IMR-90 (cell line): ENCODE measurements around the gene PRDM2. TPM values are rescaled to one million over a fixed set of nuclear protein-coding genes. Genes with fewer than 3 reads are reported as not detected.

ENCODE experiments used
- ATAC-seq: fragments of 200-7000 bp; cut with Tn5 transposase; 2 replicates; pipeline ENCODE4 v1.9.1; 2020; ENCODE audit warnings: low read depth, mild to moderate bottlenecking, moderate library complexity
- BruUV-seq: library from RNA; stranded (reverse); fragments of 400-500 nt; replicated peaks from 2 replicates; lab custom pipeline; 2021; lab: Mats Ljungman, UMichigan
- CTCF ChIA-PET: fragments of 300-600 bp; formaldehyde crosslinking; extraction: SDS; loops from one replicate; lab custom pipeline; 2021; ENCODE audit warnings: antibody characterized with exemption; lab: Yijun Ruan, JAX
- POLR2A ChIA-PET: fragments of 300-600 bp; sonication (Branson Sonifier 250); formaldehyde crosslinking; loops from one replicate; lab custom pipeline; 2022; ENCODE audit warnings: antibody characterized with exemption; ENCODE audit not compliant: unreplicated experiment; lab: Charles Lee
- DNase-seq: peaks from one replicate; pipeline ENCODE4 v3.0.0; 2013
- H2AFZ ChIP-seq: replicated peaks from 2 replicates; pipeline ENCODE3; 2013; ENCODE audit warnings: low read length, mild to moderate bottlenecking; ENCODE audit not compliant: poor library complexity
- H2AK5ac ChIP-seq: 2 replicates; pipeline ENCODE4 v1.6.1; 2013; ENCODE audit warnings: low read depth, low read length, inconsistent platforms
- H2AK9ac ChIP-seq: replicated peaks from 2 replicates; pipeline ENCODE3; 2013; ENCODE audit warnings: mild to moderate bottlenecking, low read depth, low read length, moderate library complexity; ENCODE audit not compliant: poor library complexity
- H2BK120ac ChIP-seq: 2 replicates; pipeline ENCODE4 v1.6.1; 2013; ENCODE audit warnings: low read depth, low read length, inconsistent platforms
- H2BK15ac ChIP-seq: 3 replicates; pipeline ENCODE4 v1.6.1; 2013; ENCODE audit warnings: low read depth, low read length, inconsistent platforms
- H2BK20ac ChIP-seq: 2 replicates; pipeline ENCODE4 v1.6.1; 2013; ENCODE audit warnings: low read depth, mild to moderate bottlenecking, inconsistent platforms, low read length, moderate library complexity
- H2BK5ac ChIP-seq: 2 replicates; pipeline ENCODE4 v1.6.1; 2013; ENCODE audit warnings: mild to moderate bottlenecking, low read depth, low read length, inconsistent platforms; ENCODE audit not compliant: poor library complexity, severe bottlenecking
- H3K14ac ChIP-seq: replicated peaks from 2 replicates; pipeline ENCODE4 v1.6.1; 2013; ENCODE audit warnings: low read depth, low read length, inconsistent platforms
- H3K18ac ChIP-seq: 2 replicates; pipeline ENCODE4 v1.6.1; 2013; ENCODE audit warnings: low read depth, low read length, control low read depth
- H3K23ac ChIP-seq: 2 replicates; pipeline ENCODE4 v1.6.1; 2013; ENCODE audit warnings: low read depth, low read length, inconsistent platforms
- H3K27ac ChIP-seq: 2 replicates; pipeline ENCODE4 v1.5.1; 2013; ENCODE audit warnings: mild to moderate bottlenecking, control low read depth, low read length; ENCODE audit not compliant: insufficient read depth
- H3K27me3 ChIP-seq: 2 replicates; pipeline ENCODE4 v1.6.1; 2013; ENCODE audit warnings: low read length; ENCODE audit not compliant: control insufficient read depth, insufficient read depth
- H3K36me3 ChIP-seq: 2 replicates; pipeline ENCODE4 v1.6.1; 2013; ENCODE audit warnings: low read length, mixed read lengths; ENCODE audit not compliant: control insufficient read depth, insufficient read depth
- H3K4ac ChIP-seq: 2 replicates; pipeline ENCODE4 v1.6.1; 2013; ENCODE audit warnings: low read depth, low read length, inconsistent platforms
- H3K4me1 ChIP-seq: 2 replicates; pipeline ENCODE4 v1.6.1; 2013; ENCODE audit warnings: low read length, mixed read lengths; ENCODE audit not compliant: control insufficient read depth, insufficient read depth
- H3K4me2 ChIP-seq: 2 replicates; pipeline ENCODE4 v1.6.1; 2013; ENCODE audit warnings: low read depth, mild to moderate bottlenecking, control low read depth, low read length, moderate library complexity
- H3K4me3 ChIP-seq: 2 replicates; pipeline ENCODE4 v1.5.1; 2013; ENCODE audit warnings: low read depth, mild to moderate bottlenecking, control low read depth, low read length, moderate library complexity; ENCODE audit not compliant: insufficient read depth
- H3K56ac ChIP-seq: 2 replicates; pipeline ENCODE4 v1.6.1; 2013; ENCODE audit warnings: low read length, inconsistent platforms; ENCODE audit not compliant: insufficient read depth; ENCODE audit errors: extremely low read depth
- H3K79me1 ChIP-seq, 2 experiments: 2 replicates each; pipeline ENCODE4 v1.6.1; 2013; ENCODE audit warnings: low read length in 2 of 2, inconsistent platforms in 1 of 2, low read depth in 1 of 2
- H3K9ac ChIP-seq: 2 replicates; pipeline ENCODE4 v1.6.1; 2013; ENCODE audit warnings: low read depth, low read length, control low read depth
- H3K9me1 ChIP-seq: 2 replicates; pipeline ENCODE4 v1.6.1; 2013; ENCODE audit warnings: low read length, inconsistent platforms; ENCODE audit not compliant: insufficient read depth
- H3K9me3 ChIP-seq: 2 replicates; pipeline ENCODE4 v1.6.1; 2013; ENCODE audit warnings: low read length; ENCODE audit not compliant: control insufficient read depth, insufficient read depth
- H4K20me1 ChIP-seq: 2 replicates; pipeline ENCODE4 v1.6.1; 2013; ENCODE audit warnings: low read length, inconsistent platforms; ENCODE audit not compliant: insufficient read depth
- H4K5ac ChIP-seq: 2 replicates; pipeline ENCODE4 v1.6.1; 2013; ENCODE audit warnings: mild to moderate bottlenecking, low read depth, low read length, control low read depth
- H4K8ac ChIP-seq, 2 experiments: 2 replicates each; pipeline ENCODE4 v1.6.1; 2013; ENCODE audit warnings: low read depth in 2 of 2, low read length in 2 of 2, control low read depth in 1 of 2, inconsistent platforms in 1 of 2
- H4K91ac ChIP-seq: 2 replicates; pipeline ENCODE4 v1.6.1; 2013; ENCODE audit warnings: low read depth, low read length, inconsistent platforms; ENCODE audit not compliant: insufficient read depth
- BHLHE40 ChIP-seq: fragments of 150-350 bp; IDR thresholded peaks from 2 replicates; pipeline ENCODE4 v1.6.1; 2016; ENCODE audit warnings: mild to moderate bottlenecking, low read depth, low read length
- CEBPB ChIP-seq: IDR thresholded peaks from 2 replicates; pipeline ENCODE4 v1.6.1; 2012; ENCODE audit warnings: low read depth, low read length, improper control_type of control experiment
- CHD1 ChIP-seq: IDR thresholded peaks from 2 replicates; pipeline ENCODE4 v1.6.1; 2012; ENCODE audit warnings: low read depth, low read length, improper control_type of control experiment
- FOS ChIP-seq: fragments of 150-350 bp; IDR thresholded peaks from 2 replicates; pipeline ENCODE4 v1.6.1; 2016; ENCODE audit warnings: low read depth, low read length
- MAZ ChIP-seq: IDR thresholded peaks from 2 replicates; pipeline ENCODE4 v1.6.1; 2012; ENCODE audit warnings: low read depth, mild to moderate bottlenecking, low read length, improper control_type of control experiment, moderate library complexity, borderline replicate concordance
- MXI1 ChIP-seq: IDR thresholded peaks from 2 replicates; pipeline ENCODE4 v1.6.1; 2012; ENCODE audit warnings: low read depth, mild to moderate bottlenecking, low read length, moderate library complexity, borderline replicate concordance
- NFE2L2 ChIP-seq: fragments of 150-350 bp; IDR thresholded peaks from 2 replicates; pipeline ENCODE4 v1.6.1; 2016; ENCODE audit warnings: low read depth, mild to moderate bottlenecking, low read length
- POLR2A ChIP-seq: IDR thresholded peaks from 2 replicates; pipeline ENCODE4 v1.6.1; 2012; ENCODE audit warnings: mild to moderate bottlenecking, low read depth, low read length
- RAD21 ChIP-seq: IDR thresholded peaks from 2 replicates; pipeline ENCODE4 v1.6.1; 2012; ENCODE audit warnings: low read length, improper control_type of control experiment
- RCOR1 ChIP-seq: IDR thresholded peaks from 2 replicates; pipeline ENCODE4 v1.6.1; 2012; ENCODE audit warnings: mild to moderate bottlenecking, low read length, improper control_type of control experiment; ENCODE audit not compliant: insufficient replicate concordance
- RFX5 ChIP-seq: IDR thresholded peaks from 2 replicates; pipeline ENCODE4 v1.8.0; 2012; ENCODE audit warnings: low read depth, mild to moderate bottlenecking, low read length, moderate library complexity
- WGBS, 2 experiments: methylation state at CpG; one replicate each; pipeline versions ENCODE4 v1.1.5 to v1.1.7; 2013; ENCODE audit warnings: missing lambda C conversion rate in 2 of 2; ENCODE audit not compliant: insufficient read length in 1 of 2; ENCODE audit errors: extremely low coverage in 2 of 2; 5-methylcytosine and 5-hydroxymethylcytosine counted together
- dilution Hi-C: fragments of 300-500 bp; cut with HindIII; formaldehyde crosslinking; loops from one replicate; pipeline ENCODE4 v1.14.3; 2018; ENCODE audit warnings: low sequenced_read_pairs; ENCODE audit not compliant: unreplicated experiment
- in situ Hi-C: fragments of 300-500 bp; cut with MboI; formaldehyde crosslinking; loops from 3 replicates; pipeline ENCODE4 v1.14.3; 2019; ENCODE audit warnings: low sequenced_read_pairs, inconsistent platforms, mixed read lengths
- intact Hi-C: fragments of 100-400 bp; cut with micrococcal nuclease; formaldehyde crosslinking; loops from 2 replicates; pipeline ENCODE4 v1.10.0; 2022
- polyA plus RNA-seq, 3 experiments: library from polyadenylated mRNA; depleted of rRNA; stranded (reverse); fragments of >200 nt; gene quantifications; 2 replicates each; pipeline ENCODE4 v1.2.3, GENCODE V29; 2012; ENCODE audit warnings: low replicate concordance in 1 of 3
- total RNA-seq: library from RNA; depleted of rRNA; stranded (reverse); fragments of >200 nt; gene quantifications from 2 replicates; pipeline ENCODE4 v1.2.3, GENCODE V29; 2012
- TF ChIP-seq, protein P1 (sequence below): fragments of 150-350 bp; IDR thresholded peaks from 2 replicates; pipeline ENCODE4 v1.6.1; 2017; ENCODE audit warnings: mild to moderate bottlenecking, antibody characterized with exemption, low read length, low read depth
- TF ChIP-seq, protein P2 (sequence below): conservative IDR thresholded peaks from 2 replicates; pipeline ENCODE4 v1.5.1; 2012; ENCODE audit warnings: mild to moderate bottlenecking, low read depth, low read length, improper control_type of control experiment

The PRDM2 gene
- total and polyA plus RNA-seq, 2 of the 4 experiments (the other 2 are of a cell fraction): 3.4 to 8.9 TPM

DNA sequence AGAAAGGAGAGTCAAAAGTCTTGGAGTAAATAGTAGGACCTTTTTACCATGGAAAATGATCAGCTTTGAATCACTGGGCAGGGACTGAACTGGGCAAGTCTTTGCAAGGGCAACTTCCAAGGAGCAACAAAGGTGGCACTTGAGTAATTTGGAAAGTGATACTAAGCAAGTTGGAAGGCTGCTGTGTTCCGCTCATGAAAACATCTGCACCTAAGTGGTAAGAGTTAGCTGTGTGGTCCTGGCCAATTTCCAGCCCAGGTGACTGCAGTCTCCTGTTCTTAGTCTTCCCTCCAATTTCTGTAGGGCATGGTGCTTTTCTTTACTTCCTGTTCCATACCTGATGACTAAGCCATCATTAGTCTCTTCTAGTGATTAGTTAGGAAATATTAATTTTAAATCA lies 35.5 kb upstream of the PRDM2 start:
- Histone ChIP-seq H3K36me3 (no peaks in the 10 kb centered on the region), H3K9ac (no peak overlapping the region), H3K18ac (no peak overlapping the region), H4K5ac (no peak overlapping the region), H2AK9ac (no peak overlapping the region), H3K9me3 (no peaks in the 10 kb centered on the region), H3K14ac (no peak overlapping the region), H3K23ac (no peak overlapping the region), H4K8ac (no peak overlapping the region), H4K91ac (no peak overlapping the region), H2AK5ac (no peak overlapping the region), H3K79me1 (no peaks in the 10 kb centered on the region), H2BK5ac (no peak overlapping the region), H3K27me3 (no peaks in the 10 kb centered on the region), H3K27ac (no peak overlapping the region), H2BK15ac (no peak overlapping the region), H3K4me3 (no peak overlapping the region), H2BK120ac (no peak overlapping the region), H3K4me2 (no peak overlapping the region), H3K9me1 (no peaks in the 10 kb centered on the region), H3K4ac (no peak overlapping the region), H2BK20ac (no peak overlapping the region), H3K4me1 (no peaks in the 10 kb centered on the region), H2AFZ (no peak overlapping the region), H4K20me1 (no peaks in the 10 kb centered on the region), H3K56ac (no peak overlapping the region)
- intact Hi-C loops: loop anchor here (2.0 kb wide), 1 partner anchor 86 kb away; no protein-coding TSS in a partner anchor
- no peak for TF ChIP-seq FOS
- TF ChIP-seq NFE2L2: no peak
- TF ChIP-seq, protein P1, sequence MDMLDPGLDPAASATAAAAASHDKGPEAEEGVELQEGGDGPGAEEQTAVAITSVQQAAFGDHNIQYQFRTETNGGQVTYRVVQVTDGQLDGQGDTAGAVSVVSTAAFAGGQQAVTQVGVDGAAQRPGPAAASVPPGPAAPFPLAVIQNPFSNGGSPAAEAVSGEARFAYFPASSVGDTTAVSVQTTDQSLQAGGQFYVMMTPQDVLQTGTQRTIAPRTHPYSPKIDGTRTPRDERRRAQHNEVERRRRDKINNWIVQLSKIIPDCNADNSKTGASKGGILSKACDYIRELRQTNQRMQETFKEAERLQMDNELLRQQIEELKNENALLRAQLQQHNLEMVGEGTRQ: no peak
- no peak for TF ChIP-seq BHLHE40
- no peak for TF ChIP-seq RCOR1
- no peak for TF ChIP-seq RFX5
- no peak for TF ChIP-seq MAZ
- no peak for TF ChIP-seq MXI1
- TF ChIP-seq, protein P2, sequence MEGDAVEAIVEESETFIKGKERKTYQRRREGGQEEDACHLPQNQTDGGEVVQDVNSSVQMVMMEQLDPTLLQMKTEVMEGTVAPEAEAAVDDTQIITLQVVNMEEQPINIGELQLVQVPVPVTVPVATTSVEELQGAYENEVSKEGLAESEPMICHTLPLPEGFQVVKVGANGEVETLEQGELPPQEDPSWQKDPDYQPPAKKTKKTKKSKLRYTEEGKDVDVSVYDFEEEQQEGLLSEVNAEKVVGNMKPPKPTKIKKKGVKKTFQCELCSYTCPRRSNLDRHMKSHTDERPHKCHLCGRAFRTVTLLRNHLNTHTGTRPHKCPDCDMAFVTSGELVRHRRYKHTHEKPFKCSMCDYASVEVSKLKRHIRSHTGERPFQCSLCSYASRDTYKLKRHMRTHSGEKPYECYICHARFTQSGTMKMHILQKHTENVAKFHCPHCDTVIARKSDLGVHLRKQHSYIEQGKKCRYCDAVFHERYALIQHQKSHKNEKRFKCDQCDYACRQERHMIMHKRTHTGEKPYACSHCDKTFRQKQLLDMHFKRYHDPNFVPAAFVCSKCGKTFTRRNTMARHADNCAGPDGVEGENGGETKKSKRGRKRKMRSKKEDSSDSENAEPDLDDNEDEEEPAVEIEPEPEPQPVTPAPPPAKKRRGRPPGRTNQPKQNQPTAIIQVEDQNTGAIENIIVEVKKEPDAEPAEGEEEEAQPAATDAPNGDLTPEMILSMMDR: no peak
- TF ChIP-seq CHD1: no peak
- no peak for TF ChIP-seq RAD21
- no peak for TF ChIP-seq POLR2A
- TF ChIP-seq CEBPB: no peak
- dilution Hi-C loops: no loop called here
- in situ Hi-C loops: no loop called here
- CTCF ChIA-PET: no interaction called here
- POLR2A ChIA-PET: no interaction called here
- no TSS peak for BruUV-seq
- ATAC-seq (no peak), DNase-seq (no peak)
- WGBS, 2 experiments: 80% methylated on average over 1 of the region's 1 CpG; no CpG with 5 or more reads in 1 of the 2 experiments
